ENCODE data around the gene VPS4B. TPM values are rescaled to one million over a fixed set of nuclear protein-coding genes. Genes with fewer than 3 reads are reported as not detected.

VPS4B gene
- total and polyA plus RNA-seq, 12 donors: 6.1 to 39.6 (median 21.4) TPM

DNA sequence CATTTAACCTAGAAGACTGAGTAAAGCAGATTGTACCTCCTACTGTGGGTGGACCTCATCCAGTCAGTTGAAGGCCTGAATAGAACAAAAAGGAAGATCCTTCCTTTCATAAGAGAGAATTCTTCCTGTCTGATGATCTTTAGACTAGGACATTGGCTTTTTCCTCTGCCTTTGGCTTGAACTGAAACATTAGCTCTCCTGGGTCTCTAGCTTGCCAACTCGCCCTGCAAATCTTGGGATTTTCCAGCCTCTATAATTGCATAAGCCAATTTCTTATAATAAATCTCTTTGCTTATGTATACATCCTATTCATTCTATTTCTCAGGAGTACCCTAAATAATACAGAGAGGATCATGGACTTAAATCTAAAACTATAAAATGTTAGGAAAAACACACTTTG, 49.1 kb downstream of the VPS4B start:
- DNase-seq (no peak), ATAC-seq (no peak)
- 82 to 87% methylated on average over 1 of the region's 1 CpG for WGBS, 2 donors
- intact Hi-C loops (cut with DNase I): loop anchor here in 1 of 10 donors (10.0 kb wide), 1 partner anchor 768 kb away; no protein-coding TSS in a partner anchor
- peaks cover 0 to 6% (median 0%) of the 10 kb centered on the region in 9 donors for H3K4me1 ChIP-seq
- no peak overlapping the region for H3K4me3 ChIP-seq
- no peak overlapping the region for H3K27ac ChIP-seq
- TF ChIP-seq, protein P1, sequence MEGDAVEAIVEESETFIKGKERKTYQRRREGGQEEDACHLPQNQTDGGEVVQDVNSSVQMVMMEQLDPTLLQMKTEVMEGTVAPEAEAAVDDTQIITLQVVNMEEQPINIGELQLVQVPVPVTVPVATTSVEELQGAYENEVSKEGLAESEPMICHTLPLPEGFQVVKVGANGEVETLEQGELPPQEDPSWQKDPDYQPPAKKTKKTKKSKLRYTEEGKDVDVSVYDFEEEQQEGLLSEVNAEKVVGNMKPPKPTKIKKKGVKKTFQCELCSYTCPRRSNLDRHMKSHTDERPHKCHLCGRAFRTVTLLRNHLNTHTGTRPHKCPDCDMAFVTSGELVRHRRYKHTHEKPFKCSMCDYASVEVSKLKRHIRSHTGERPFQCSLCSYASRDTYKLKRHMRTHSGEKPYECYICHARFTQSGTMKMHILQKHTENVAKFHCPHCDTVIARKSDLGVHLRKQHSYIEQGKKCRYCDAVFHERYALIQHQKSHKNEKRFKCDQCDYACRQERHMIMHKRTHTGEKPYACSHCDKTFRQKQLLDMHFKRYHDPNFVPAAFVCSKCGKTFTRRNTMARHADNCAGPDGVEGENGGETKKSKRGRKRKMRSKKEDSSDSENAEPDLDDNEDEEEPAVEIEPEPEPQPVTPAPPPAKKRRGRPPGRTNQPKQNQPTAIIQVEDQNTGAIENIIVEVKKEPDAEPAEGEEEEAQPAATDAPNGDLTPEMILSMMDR (IDR thresholded peaks at IDR 0.05): no peak
- no peaks in the 10 kb centered on the region for H3K36me3 ChIP-seq
- H3K9me3 ChIP-seq: peaks cover 0 to 17% (median 6%) of the 10 kb centered on the region in 11 donors
- H3K27me3 ChIP-seq: no peaks in the 10 kb centered on the region

DNA sequence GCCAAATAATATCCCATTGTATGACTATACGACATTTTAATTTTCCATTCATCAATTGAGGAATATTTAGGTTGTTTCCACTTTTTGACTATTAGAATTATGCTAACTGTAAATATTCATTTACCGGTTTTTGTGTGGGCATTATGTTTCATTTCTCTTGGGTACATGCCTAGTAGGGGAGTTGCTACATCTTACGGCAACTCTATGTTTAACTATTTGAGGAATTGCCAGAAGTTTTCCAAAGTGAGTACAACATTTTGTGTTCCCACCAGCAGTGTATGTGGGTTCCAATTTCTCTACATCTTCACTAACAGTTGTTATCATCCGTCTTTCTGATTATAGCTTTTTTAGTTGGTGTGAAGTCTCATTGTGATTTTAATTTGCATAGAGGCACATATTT, 53.7 kb downstream of the VPS4B start:
- WGBS, 2 donors: 79 to 87% methylated on average over 4 of the region's 4 CpGs
- peaks cover 0 to 5% (median 0%) of the 10 kb centered on the region in 11 donors for H3K9me3 ChIP-seq
- H3K27me3 ChIP-seq: no peaks in the 10 kb centered on the region
- peaks cover 3 to 36% (median 13%) of the 10 kb centered on the region in 9 donors for H3K4me1 ChIP-seq
- intact Hi-C loops (cut with DNase I): loop anchor here in 6 of 10 donors (5.0 to 10.0 kb wide), 4 partner anchors 34 to 654 kb away; partner anchors contain the start of genes VPS4B (in 4 of the 6) and PHLPP1 (in 1 of the 6)
- no peak overlapping the region for H3K27ac ChIP-seq
- H3K4me3 ChIP-seq: peak overlapping the region in 3 of 10 donors; percentile 83 to 91 (median 90)
- ATAC-seq: no peak
- H3K36me3 ChIP-seq: no peaks in the 10 kb centered on the region
- TF ChIP-seq, protein P1 (IDR thresholded peaks at IDR 0.05): no peak
- DNase-seq: no peak

DNA sequence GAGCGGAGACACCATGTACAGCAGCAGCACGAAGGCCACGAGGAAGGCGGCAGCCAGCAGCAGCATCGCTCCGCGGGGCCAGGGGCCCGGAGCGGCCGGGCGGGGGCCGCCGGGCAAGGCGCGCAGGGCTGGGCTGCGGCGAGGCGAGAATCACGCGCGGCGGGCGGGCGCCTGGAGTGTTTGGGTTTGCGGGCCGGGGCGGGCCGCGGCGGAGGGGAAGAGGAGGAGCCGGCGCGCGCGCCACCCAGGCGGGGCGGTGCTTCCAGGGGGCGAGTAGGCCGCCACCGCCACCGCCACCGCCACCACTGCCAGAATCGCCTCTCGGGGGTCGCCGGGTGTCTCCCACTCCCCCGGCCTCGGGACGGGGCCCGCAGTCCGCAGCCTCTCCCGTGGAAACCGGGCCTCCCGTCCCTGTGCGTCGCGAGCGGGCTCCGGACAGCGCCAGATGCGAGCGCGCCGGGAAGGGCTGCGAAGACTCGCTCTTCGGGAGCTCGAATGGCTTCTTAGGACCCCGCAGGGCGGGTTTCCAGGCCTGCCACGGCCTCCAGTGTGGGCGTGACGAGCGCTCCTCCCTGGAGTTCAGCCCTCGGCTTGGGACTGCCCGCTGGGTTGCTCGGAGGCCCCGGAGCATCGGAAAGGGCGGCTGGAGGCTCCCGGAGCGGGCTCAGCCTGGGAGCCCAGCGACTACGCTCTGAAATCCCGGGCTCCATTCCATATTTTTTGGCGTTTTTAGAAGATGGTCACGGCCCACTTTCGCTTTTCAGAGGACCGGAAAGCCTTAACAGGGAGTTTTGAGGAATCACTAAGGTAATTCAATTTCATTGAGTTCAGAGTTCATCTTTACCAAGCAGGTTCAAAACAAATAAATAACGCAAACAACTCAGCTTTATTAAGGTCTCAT, 55.0 kb downstream of the VPS4B start, which contains the start of gene KDSR:
KDSR (minus strand) TSS at position 154 of the 901 bp plus-strand sequence; CDS start at position 66, 88 bp downstream.
- peaks cover 0 to 7% (median 4%) of the 10 kb centered on the region in 9 donors for H3K36me3 ChIP-seq
- intact Hi-C loops (cut with DNase I): loop anchor here in 7 of 10 donors (1.0 to 10.0 kb wide), 6 partner anchors 35 to 653 kb away; partner anchors contain the start of genes VPS4B (in 7 of the 7) and PHLPP1 (in 1 of the 7)
- H3K4me3 ChIP-seq: peak within 1 kb of the TSS; percentile 81 to 97 (median 90)
- peaks cover 0 to 5% (median 0%) of the 10 kb centered on the region in 11 donors for H3K9me3 ChIP-seq
- DNase-seq (peak; percentile 95 to 97), ATAC-seq (peak; percentile 97 to 99 (median 98))
- H3K27ac ChIP-seq: peak within 1 kb of the TSS; percentile 94 to 99 (median 98)
- WGBS, 2 donors: 1% methylated on average over 58 to 90 of the region's 90 CpGs
- H3K27me3 ChIP-seq: no peaks in the 10 kb centered on the region
- TF ChIP-seq, protein P1 (IDR thresholded peaks at IDR 0.05): peak in 1 of 9 donors; percentile 8
- peaks cover 3 to 36% (median 13%) of the 10 kb centered on the region in 9 donors for H3K4me1 ChIP-seq
